GM21723 (cell line): ENCODE results near the gene KIAA0232.

Source experiments
- ATAC-seq: cut with Tn5 transposase; IDR thresholded peaks from one replicate; pipeline ENCODE4 v1.9.1; 2021; ENCODE audit warnings: mild to moderate bottlenecking, moderate library complexity; ENCODE audit not compliant: unreplicated experiment

KIAA0232 gene

DNA sequence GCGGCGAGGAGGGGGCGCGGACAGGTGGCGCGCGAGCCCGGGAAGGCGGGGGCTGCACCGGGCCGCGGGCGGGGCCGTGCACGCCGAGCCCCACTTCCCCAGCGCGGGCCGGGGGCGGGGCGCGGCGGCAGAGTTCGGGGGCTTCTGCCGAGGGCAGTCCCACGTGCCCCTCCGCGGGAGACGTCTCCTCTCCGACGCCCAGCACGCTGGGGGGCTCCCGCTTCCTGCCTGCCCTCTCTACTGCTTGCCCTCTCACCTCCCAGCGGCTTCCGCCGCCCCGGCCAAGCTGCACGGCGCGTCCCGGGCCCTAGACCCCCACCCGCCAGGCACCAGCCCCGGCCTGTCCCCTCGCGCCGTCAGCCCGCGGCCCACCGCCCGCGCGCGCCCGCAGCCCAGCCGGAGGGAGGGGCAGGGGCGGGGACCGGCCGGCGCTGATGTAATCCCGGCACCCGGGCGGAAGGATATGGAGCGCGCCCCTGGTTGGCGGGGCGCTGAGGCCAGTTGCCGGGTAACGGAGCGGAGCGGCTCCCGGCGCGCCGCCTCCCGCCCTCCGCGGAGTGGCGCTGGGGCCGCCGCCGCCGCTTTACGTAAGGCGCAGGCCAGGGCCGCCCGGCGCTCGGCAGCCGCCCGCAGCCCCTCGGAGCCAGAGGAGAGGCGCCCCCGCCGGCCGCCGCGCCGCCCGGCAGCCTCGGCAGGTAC is at the start of gene KIAA0232:
KIAA0232 (plus strand) TSS at position 581 of the 699 bp plus-strand sequence. CDS start 41,727 bp downstream, outside the sequence.
- peak; percentile 75 for ATAC-seq

DNA sequence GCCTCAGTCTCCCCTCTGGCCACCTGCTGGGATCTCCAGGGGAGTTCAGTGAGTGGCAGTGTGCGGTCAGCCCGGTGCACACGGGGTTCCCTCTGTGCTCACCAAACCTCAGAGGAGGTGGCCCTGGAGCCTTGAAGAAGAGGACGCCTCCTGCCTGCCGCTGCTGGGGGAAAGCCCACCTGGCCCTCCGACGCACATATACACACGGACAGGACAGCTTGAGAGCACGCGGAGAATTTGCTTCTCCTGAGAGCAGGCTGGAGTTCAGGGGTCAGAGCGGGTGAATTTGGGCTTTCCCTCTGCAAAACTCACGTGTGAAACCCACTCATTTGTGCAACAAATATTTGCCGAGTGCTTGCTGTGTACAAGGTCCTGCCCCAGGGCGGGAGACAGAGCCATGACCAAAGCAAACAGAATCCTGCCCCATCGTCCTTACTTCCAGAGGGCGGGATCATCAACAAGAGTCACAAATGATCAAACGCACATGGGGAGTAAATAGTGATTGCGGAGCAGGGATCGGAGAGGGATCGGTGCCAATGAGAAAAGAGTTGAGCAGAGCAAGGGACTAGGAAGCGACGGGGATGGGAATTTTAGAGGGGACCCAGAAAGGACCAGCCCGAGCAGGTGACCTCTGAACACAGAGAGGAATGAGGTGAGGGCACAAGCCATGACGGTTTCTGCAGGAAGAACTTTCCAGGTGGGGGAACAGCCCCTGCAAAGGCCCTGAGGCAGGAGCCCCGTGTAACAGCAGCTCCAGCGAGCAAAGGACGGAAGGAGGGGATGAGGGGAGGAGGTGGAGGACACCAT is 49.0 kb upstream of the KIAA0232 start:
- ATAC-seq: no peak

GRCh38 chr4:6734165-6734786 is 48.3 kb upstream of the KIAA0232 start:
- ATAC-seq: no peak

- ATAC-seq: no peak
Observed at GRCh38 chr4:6739920-6740319, 42.6 kb upstream of the KIAA0232 start.

- no peak for ATAC-seq
Observed at GRCh38 chr4:6740347-6740746, 42.2 kb upstream of the KIAA0232 start.

GRCh38 chr4:6742507-6742906 is 40.0 kb upstream of the KIAA0232 start:
- ATAC-seq: no peak

DNA sequence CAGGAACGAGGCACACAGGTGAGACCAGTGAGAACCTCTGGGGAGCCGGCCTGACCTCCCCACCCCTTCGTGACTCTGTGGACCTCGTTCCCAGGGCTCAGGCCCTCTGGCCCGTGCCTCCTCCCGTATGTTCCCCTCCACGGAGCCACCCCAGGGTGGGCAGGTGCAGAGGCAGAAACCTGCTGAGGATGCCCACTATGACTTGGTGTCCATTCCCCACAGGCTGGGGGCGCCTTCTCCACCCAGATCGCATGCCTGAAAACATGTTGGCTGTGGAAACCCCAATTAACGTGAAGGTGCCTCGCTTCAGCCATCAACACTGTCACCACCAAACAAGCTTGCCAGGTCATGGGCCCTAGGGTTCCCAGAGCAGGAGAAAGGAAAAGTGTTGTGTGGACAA is 39.5 kb upstream of the KIAA0232 start:
- no peak for ATAC-seq

DNA sequence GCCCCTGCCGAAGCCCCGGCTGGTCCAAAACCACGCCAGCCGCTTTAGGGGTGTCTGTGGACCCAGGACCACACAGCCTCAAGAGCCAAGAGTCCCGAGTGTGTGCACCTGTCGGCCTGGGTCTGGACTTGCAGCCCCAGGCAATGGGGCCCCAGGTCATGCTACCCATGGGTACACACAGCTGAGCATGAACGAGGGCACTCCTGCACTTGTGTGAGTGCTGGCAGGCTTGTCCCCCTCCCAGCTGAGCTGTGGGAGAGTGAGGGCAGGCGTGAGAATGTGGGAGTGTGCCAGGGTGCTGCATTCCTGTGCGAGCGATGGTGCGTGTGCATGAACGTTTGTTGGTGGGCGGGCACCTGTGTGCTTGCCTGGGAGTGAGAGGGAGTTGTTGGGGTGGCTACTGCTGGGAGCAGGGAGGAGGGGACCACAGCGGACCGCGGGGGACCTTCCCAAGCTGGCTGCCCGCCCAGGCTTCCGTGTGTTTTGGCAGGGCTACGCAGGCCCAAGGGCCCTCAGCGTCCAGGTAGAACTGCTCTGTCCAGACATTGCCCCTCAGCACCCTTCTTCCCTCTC is 35.7 kb upstream of the KIAA0232 start:
- ATAC-seq: no peak

DNA sequence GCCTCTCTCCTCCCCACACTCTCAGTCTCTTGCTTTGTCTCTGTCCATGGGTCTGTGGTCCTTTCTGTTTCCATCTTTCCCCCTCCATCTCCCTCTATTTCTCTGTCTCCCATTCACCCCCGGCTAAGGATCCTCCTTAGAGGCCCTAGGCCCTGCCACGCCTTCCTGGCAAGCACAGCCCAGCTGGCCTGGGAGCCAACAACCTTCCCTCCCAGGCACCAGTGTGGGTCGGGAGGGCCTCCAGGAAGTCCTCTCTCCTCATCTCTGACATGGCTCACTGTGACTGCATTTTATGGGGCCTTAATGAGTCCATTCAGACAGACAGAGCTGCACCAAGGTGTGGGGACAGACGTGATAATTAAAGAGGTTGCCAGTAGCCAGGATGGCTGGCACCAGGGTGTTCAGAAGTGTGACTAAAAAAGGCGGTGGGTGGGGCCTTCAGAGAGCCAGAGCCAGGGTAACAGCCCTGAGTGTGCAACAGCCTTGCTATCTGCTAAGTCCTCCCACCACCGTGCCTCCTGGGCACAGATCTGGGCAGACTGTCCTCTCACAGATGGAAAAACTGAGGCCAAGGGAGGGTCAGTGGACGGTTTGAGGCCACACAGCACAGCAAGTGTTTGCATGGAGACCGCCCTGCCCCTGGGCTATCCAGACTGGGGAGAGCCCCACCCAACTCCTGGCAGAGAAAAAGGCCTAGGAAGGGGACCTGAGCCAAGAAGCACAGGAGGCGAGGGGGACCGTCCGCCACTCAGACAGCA is 35.1 kb upstream of the KIAA0232 start:
- ATAC-seq: no peak

DNA sequence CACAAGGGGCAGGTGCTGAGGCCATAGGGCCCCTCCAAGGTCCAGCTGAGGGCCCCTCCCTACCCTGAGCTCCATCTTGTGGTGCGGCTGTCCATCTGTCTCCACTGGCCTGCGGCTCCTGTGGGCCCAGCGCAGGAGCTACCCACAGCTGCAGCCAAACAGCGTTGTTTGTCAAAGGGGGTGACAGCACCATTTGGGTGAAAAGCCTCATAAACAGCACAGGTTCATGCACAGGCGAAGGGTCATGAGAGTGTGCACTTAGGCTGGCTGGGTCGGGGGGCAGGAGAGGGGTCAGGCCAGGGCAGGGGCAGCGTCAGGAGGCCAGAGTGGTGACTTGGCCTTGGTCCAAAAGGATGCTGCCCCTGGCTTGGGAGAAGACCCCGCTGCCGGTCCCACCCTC is 34.2 kb upstream of the KIAA0232 start:
- ATAC-seq: no peak

GRCh38 chr4:6749340-6750171 is 33.0 kb upstream of the KIAA0232 start:
- no peak for ATAC-seq

DNA sequence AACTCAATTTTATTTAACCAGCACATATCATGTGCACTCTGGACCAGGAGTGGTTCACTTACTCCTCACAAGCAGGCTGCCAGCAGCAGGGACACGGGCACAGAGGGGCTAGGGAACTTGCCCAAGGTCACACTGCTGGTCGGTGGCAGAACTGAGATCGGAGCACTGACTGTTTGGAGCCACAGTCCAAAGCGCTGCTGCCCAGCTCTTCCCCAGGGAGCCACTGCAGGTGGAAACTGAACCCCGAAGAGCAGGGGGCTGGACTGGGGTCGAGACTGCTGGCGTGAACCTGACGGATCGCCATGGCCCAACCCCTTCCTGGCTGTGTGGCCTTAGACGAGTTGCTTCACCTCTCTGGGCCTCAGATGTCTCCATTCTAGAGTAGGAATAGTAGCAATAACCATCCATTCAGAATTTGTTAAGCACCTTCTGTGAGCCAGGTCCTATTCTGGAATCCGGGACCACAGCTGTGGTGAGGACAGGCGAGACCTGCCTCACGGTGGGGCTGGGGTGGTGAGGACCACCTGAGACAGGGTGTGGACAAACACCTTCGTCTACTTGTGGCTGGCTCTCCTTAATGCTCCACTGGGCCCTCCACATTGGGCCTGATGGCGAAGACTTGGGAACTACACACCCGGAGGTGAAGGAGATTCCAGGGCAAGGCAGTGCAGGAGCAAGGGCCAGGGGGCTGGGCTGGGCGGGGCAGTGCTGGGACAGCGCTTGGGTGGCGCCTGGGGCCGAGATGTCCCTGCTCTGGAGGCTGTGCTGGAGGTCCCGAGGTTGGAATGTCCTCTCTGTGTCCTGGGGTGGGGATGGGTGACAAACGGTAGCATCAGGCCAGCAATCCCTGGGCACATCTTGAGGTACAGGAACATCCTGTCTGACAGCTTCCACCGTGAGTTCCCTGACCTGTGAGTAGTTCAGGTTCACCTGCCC is 32.0 kb upstream of the KIAA0232 start:
- no peak for ATAC-seq

GRCh38 chr4:6751611-6752485 is 30.7 kb upstream of the KIAA0232 start:
- no peak for ATAC-seq

DNA sequence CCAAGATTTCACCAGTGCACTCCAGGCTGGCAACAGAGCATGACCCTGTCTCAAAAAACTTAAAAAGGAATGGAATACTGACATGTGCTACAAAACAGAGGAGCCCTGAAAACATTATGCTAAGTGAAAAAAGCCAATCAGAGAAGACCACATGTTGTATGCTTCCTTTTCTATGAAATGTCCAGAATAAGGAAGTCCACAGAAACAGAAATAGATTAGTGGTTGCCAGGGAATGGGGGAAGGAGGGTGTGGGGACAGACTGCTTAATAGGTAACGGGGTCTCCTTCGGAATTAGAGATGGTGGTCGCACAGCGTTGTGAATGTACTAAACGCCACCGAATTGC is 30.1 kb upstream of the KIAA0232 start:
- no peak for ATAC-seq

DNA sequence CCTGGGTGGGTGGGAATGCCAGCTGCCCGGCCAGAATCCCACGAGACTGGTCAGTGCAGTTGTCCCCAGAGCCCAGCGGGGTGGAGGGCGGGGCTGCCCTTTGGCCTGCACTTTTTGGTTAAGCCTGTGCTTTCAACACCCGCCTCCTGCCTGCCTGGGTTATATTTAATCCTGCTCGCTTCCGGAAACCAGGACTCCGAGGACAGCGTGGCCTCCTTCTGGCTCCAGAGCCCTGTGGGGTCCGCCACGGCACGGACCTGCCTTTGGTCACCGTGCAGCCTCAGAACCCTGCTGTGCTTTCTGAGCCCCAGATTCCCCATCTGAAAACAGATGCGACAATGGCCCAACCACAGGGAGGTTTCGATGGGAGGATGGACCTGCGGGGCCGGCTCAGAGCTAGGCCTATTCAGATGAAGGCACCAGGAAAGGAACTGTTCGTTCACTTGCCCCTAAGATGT is 29.4 kb upstream of the KIAA0232 start:
- ATAC-seq: no peak

- ATAC-seq: no peak
Observed at GRCh38 chr4:6753891-6754290, 28.6 kb upstream of the KIAA0232 start.

DNA sequence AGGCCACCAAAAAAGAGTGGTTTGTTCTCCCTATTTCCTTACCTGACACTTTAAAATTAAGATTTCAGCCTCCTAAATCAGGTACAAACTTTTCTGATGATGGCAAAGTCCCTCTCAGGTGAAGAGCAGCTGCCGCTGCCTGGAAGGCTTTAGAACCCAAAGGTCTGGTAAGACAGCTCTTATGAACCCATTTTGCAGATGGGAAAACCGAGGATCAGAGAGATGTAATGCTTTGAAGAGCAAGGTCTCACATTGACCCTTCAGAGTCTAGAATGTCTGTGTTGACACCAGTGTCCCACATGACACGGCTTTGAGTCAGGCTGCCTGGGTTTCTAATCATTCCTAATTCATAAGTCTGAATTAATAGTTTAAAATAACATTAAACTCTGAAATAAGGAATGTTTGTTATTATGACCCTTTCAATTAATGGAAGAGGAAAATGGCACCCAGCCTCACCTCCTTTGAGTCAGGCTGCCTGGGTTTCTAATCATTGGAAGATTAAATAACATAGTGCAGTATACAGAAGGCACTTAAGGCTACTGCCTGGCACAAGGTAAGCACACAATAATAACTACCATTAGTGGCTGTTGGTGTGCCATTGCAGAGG is 27.9 kb upstream of the KIAA0232 start:
- ATAC-seq: no peak
